H1 (cell line): ENCODE measurements around the gene FGF18. TPM values are rescaled to one million over a fixed set of nuclear protein-coding genes. Genes with fewer than 3 reads are reported as not detected.
A peak's percentile ranks its signal among the peaks of the same experiment; 100 is the strongest.
"Not testable (repeated sequence)": the region's sequence is repeated elsewhere in the genome, so short reads cannot be mapped to it uniquely, and the experiment has no call there.

Experiments
- CTCF ChIA-PET: fragments of 300-600 bp; sonication (Branson Sonifier 250); formaldehyde crosslinking; loops from one replicate; lab custom pipeline; 2021; ENCODE audit not compliant: partially characterized antibody; lab: Charles Lee
- POLR2A ChIA-PET: fragments of 300-600 bp; sonication (Branson Sonifier 250); formaldehyde crosslinking; loops from one replicate; lab custom pipeline; 2021; ENCODE audit warnings: inconsistent platforms; ENCODE audit not compliant: partially characterized antibody; lab: Charles Lee
- DNase-seq, 2 experiments: peaks; one replicate each; pipeline versions ENCODE4 v3.0.0 to v3.0.0-alpha.2; 2010 to 2022; ENCODE audit warnings: low spot score in 2 of 2, low read depth in 1 of 2, mixed read lengths in 1 of 2
- FAIRE-seq: peaks from 2 replicates; lab custom pipeline; 2011; peaks lifted over from hg19 to GRCh38; lab: Jason Lieb, UNC
- H2AFZ ChIP-seq: 2 replicates; pipeline ENCODE4 v1.8.1; 2012; ENCODE audit warnings: low read length, inconsistent platforms
- H2AK5ac ChIP-seq: 2 replicates; pipeline ENCODE4 v1.6.1; 2013; ENCODE audit warnings: low read depth, low read length
- H2BK120ac ChIP-seq: replicated peaks from 2 replicates; pipeline ENCODE3; 2013; ENCODE audit warnings: low read depth, low read length, inconsistent platforms
- H2BK12ac ChIP-seq: 2 replicates; pipeline ENCODE4 v1.6.1; 2013; ENCODE audit warnings: low read depth, low read length
- H2BK15ac ChIP-seq: 2 replicates; pipeline ENCODE4 v1.6.1; 2013; ENCODE audit warnings: low read length
- H2BK20ac ChIP-seq: 2 replicates; pipeline ENCODE4 v1.6.1; 2013; ENCODE audit warnings: low read length
- H2BK5ac ChIP-seq: 2 replicates; pipeline ENCODE4 v1.6.1; 2013; ENCODE audit warnings: low read depth, low read length
- H3K14ac ChIP-seq: 2 replicates; pipeline ENCODE4 v1.6.1; 2013; ENCODE audit warnings: inconsistent platforms; ENCODE audit not compliant: insufficient read length
- H3K18ac ChIP-seq: 2 replicates; pipeline ENCODE4 v1.6.1; 2013; ENCODE audit warnings: low read length; ENCODE audit errors: extremely low read depth
- H3K23ac ChIP-seq: 2 replicates; pipeline ENCODE4 v1.6.1; 2013; ENCODE audit warnings: inconsistent platforms; ENCODE audit not compliant: insufficient read length
- H3K23me2 ChIP-seq: 2 replicates; pipeline ENCODE4 v1.6.1; 2013; ENCODE audit warnings: low read depth, low read length
- H3K27ac ChIP-seq: 2 replicates; pipeline ENCODE4 v1.6.1; 2011; ENCODE audit warnings: low read depth, low read length, inconsistent platforms
- H3K27me3 ChIP-seq, 4 experiments: replicated peaks in 1 of 4; 1 replicate in 1 of 4; 2 replicates in 3 of 4; pipeline versions ENCODE4 v1.6.1 to v1.8.1; 2011 to 2013; ENCODE audit warnings: low read length in 3 of 4, mild to moderate bottlenecking in 3 of 4, inconsistent platforms in 2 of 4, mixed read lengths in 2 of 4, moderate library complexity in 1 of 4; ENCODE audit not compliant: control insufficient read depth in 3 of 4, insufficient read depth in 3 of 4; ENCODE audit errors: extremely low read depth in 1 of 4
- H3K36me3 ChIP-seq, 4 experiments: 2 replicates each; pipeline versions ENCODE4 v1.6.1 to v1.8.1; 2011 to 2013; ENCODE audit warnings: mild to moderate bottlenecking in 4 of 4, low read length in 3 of 4, moderate library complexity in 2 of 4, control low read depth in 1 of 4, inconsistent platforms in 1 of 4; ENCODE audit not compliant: insufficient read depth in 4 of 4, control insufficient read depth in 2 of 4
- H3K4ac ChIP-seq: replicated peaks from 2 replicates; pipeline ENCODE3; 2013; ENCODE audit warnings: low read length, low read depth, mixed read lengths, inconsistent platforms; ENCODE audit not compliant: insufficient read length
- H3K4me1 ChIP-seq, 4 experiments: replicated peaks in 1 of 4; 1 replicate in 1 of 4; 2 replicates in 3 of 4; pipeline versions ENCODE4 v1.6.1 to v1.8.1; 2011 to 2013; ENCODE audit warnings: low read length in 3 of 4, inconsistent platforms in 2 of 4, mixed read lengths in 1 of 4; ENCODE audit not compliant: insufficient read depth in 4 of 4, control insufficient read depth in 3 of 4
- H3K4me2 ChIP-seq, 2 experiments: 2 replicates each; pipeline versions ENCODE4 v1.6.1 to v1.8.1; 2011 to 2013; ENCODE audit warnings: low read depth in 2 of 2, low read length in 2 of 2, control low read depth in 1 of 2, inconsistent platforms in 1 of 2, mild to moderate bottlenecking in 1 of 2; ENCODE audit not compliant: insufficient read depth in 1 of 2
- H3K4me3 ChIP-seq, 4 experiments: fragments of 200-600, 300-600 bp in 1 of 4; sonication (generic), shearing (Covaris generic), sonication (Bioruptor Twin) in 1 of 4; 2 replicates each; pipeline versions ENCODE4 v1.5.1 to v1.8.1; 2011 to 2016; ENCODE audit warnings: low read length in 4 of 4, low read depth in 3 of 4, control low read depth in 2 of 4, inconsistent platforms in 2 of 4, mild to moderate bottlenecking in 2 of 4, mixed read lengths in 1 of 4, moderate library complexity in 1 of 4; ENCODE audit not compliant: insufficient read depth in 2 of 4; ENCODE audit errors: extremely low read depth in 1 of 4
- H3K56ac ChIP-seq: replicated peaks from 2 replicates; pipeline ENCODE3; 2013; ENCODE audit warnings: low read depth, mild to moderate bottlenecking, mixed read lengths, low read length, inconsistent platforms; ENCODE audit not compliant: insufficient read length
- H3K79me1 ChIP-seq: 2 replicates; pipeline ENCODE4 v1.6.1; 2013; ENCODE audit warnings: low read depth, low read length, control low read depth
- H3K79me2 ChIP-seq, 2 experiments: 2 replicates each; pipeline versions ENCODE4 v1.6.1 to v1.8.1; 2012 to 2013; ENCODE audit warnings: low read length in 2 of 2, mild to moderate bottlenecking in 2 of 2, inconsistent platforms in 1 of 2; ENCODE audit not compliant: insufficient read depth in 2 of 2, control insufficient read depth in 1 of 2
- H3K9ac ChIP-seq, 4 experiments: replicated peaks in 1 of 4; 1 replicate in 1 of 4; 2 replicates in 3 of 4; pipeline versions ENCODE4 v1.6.1 to v1.8.1; 2011 to 2013; ENCODE audit warnings: low read depth in 3 of 4, low read length in 3 of 4, control low read depth in 2 of 4, mild to moderate bottlenecking in 2 of 4, moderate library complexity in 2 of 4, inconsistent platforms in 1 of 4; ENCODE audit errors: extremely low read depth in 1 of 4
- H3K9me3 ChIP-seq, 2 experiments: 2 replicates each; pipeline versions ENCODE4 v1.6.1 to v1.8.1; 2012 to 2013; ENCODE audit warnings: mild to moderate bottlenecking in 2 of 2, moderate library complexity in 2 of 2, control low read depth in 1 of 2, inconsistent platforms in 1 of 2, low read depth in 1 of 2, low read length in 1 of 2, mixed read lengths in 1 of 2; ENCODE audit not compliant: insufficient read depth in 2 of 2
- H4K20me1 ChIP-seq, 2 experiments: replicated peaks in 1 of 2; 2 replicates each; pipeline versions ENCODE3 to v1.8.1; 2011 to 2013; ENCODE audit warnings: inconsistent platforms in 2 of 2, low read length in 2 of 2, mild to moderate bottlenecking in 1 of 2; ENCODE audit not compliant: insufficient read depth in 2 of 2, control insufficient read depth in 1 of 2
- H4K5ac ChIP-seq: 2 replicates; pipeline ENCODE4 v1.6.1; 2013; ENCODE audit warnings: low read length, low read depth, mixed read lengths, inconsistent platforms; ENCODE audit not compliant: insufficient read length
- H4K8ac ChIP-seq: 2 replicates; pipeline ENCODE4 v1.8.0; 2013; ENCODE audit warnings: mild to moderate bottlenecking, moderate library complexity, low read length, inconsistent platforms; ENCODE audit not compliant: insufficient read depth; ENCODE audit errors: extremely low read depth
- H4K91ac ChIP-seq: replicated peaks from 2 replicates; pipeline ENCODE3; 2013; ENCODE audit warnings: low read length, mixed read lengths, inconsistent platforms; ENCODE audit not compliant: insufficient read length
- POLR2A ChIP-seq, 2 experiments: IDR thresholded peaks; 1 replicate in 1 of 2; 2 replicates in 1 of 2; pipeline ENCODE4 v1.6.1; 2011; ENCODE audit warnings: low read depth in 2 of 2, low read length in 2 of 2, mild to moderate bottlenecking in 2 of 2; ENCODE audit errors: control extremely low read depth in 1 of 2
- WGBS, 2 experiments: shearing (Covaris generic) in 1 of 2; methylation state at CpG; one replicate each; pipeline versions ENCODE4 v1.1.6 to v1.1.7; 2013 to 2015; ENCODE audit warnings: low lambda C conversion rate in 2 of 2, mixed read lengths in 2 of 2, inconsistent platforms in 1 of 2, low coverage in 1 of 2, missing lambda C conversion rate in 1 of 2; ENCODE audit not compliant: insufficient replicate concordance in 2 of 2, insufficient coverage in 1 of 2, insufficient read length in 1 of 2; ENCODE audit errors: extremely low coverage in 1 of 2, missing lambda C conversion rate in 1 of 2; 5-methylcytosine and 5-hydroxymethylcytosine counted together
- polyA plus RNA-seq, 7 experiments: library from polyadenylated mRNA; depleted of rRNA in 3 of 7; stranded (reverse) in 5 of 7; unstranded in 2 of 7; fragments of >200 nt in 5 of 7; fragments of 200-250 nt in 2 of 7; gene quantifications; 1 replicate in 5 of 7; 2 replicates in 1 of 7; 4 replicates in 1 of 7; pipeline versions ENCODE4 v1.2.1 to v1.2.3, GENCODE V29; 2011 to 2013; ENCODE audit warnings: missing spikeins in 2 of 7, mixed read lengths in 2 of 7
- total RNA-seq: library from RNA; stranded (reverse); fragmentation: NEBNext Ultra II Directional; extraction: Animal tissue kit (Norgen Biotek cat#: 25700); gene quantifications from 2 replicates; pipeline ENCODE4 v1.2.1, GENCODE V29; 2021

FGF18 gene
- total and polyA plus RNA-seq, 2 of the 8 experiments (the other 6 are each of a cell fraction or from before 2014, with no cell fraction given), result 0.54 to 1.3 TPM

DNA sequence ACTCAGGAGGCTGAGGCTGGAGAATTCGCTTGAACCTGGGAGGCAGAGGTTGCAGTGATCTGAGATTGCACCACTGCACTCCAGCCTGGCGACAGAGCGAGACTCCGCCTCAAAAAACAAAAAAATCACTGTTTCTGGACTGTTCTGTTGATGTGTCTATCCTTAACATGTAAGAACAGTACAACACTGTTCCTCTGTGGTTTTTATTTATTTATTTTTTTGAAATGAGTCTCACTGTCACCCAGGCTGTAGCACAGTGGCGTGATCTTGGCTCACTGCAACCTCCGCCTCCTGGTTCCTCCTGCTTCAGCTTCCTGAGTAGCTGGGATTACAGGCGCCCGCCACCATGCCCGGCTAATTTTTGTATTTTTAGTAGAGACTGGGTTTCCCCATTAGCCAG, 20.8 kb upstream of the FGF18 start:
- not testable (repeated sequence) for H3K23ac ChIP-seq, H3K4me1 ChIP-seq, FAIRE-seq, H3K14ac ChIP-seq, H2AFZ ChIP-seq, H4K91ac ChIP-seq, H3K9me3 ChIP-seq, H3K9ac ChIP-seq, H2BK12ac ChIP-seq, H3K23me2 ChIP-seq, H3K4ac ChIP-seq, H3K18ac ChIP-seq, H2AK5ac ChIP-seq, H4K8ac ChIP-seq, H3K56ac ChIP-seq, H3K27me3 ChIP-seq, H3K79me1 ChIP-seq, H2BK5ac ChIP-seq, H2BK120ac ChIP-seq, H2BK20ac ChIP-seq, H3K4me3 ChIP-seq, H4K5ac ChIP-seq, H2BK15ac ChIP-seq, DNase-seq, H3K27ac ChIP-seq
- peaks cover 55 to 84% of the 10 kb centered on the region in 2 experiments for H3K79me2 ChIP-seq
- TF ChIP-seq POLR2A (IDR thresholded peaks at IDR 0.05; ENCODE audit: control extremely low read depth in 1 of 2, low read depth in 2 of 2, low read length in 2 of 2), result peak in 1 of 2 experiments; percentile 43; a peak in 1 of 3 replicates
- peaks cover 42 to 52% of the 10 kb centered on the region in 2 experiments for H4K20me1 ChIP-seq
- H3K4me2 ChIP-seq, result peak overlapping the region in 1 of 2 experiments; percentile 5; a peak in 1 of 4 replicates
- ChIA-PET POLR2A (interaction anchor here (0.9 to 20.7 kb wide), 6 partner anchors 10 to 33 kb away, joined by 3 to 626 read pairs (median 6); partner anchors contain the start of genes FGF18 and NPM1), CTCF (interaction anchor here (0.6 to 1.5 kb wide), 6 partner anchors 10 to 236 kb away, joined by 3 read pairs; partner anchors contain the start of gene NPM1)
- peaks cover 52 to 83% (median 77%) of the 10 kb centered on the region in 4 experiments for H3K36me3 ChIP-seq
- 95% methylated on average over 9 of the region's 9 CpGs; no CpG with 5 or more reads in 1 of the 2 experiments for WGBS, 2 experiments
